Cardiac muscle cell (in vitro differentiated cells and primary cell): ENCODE data around the gene EXOC6. TPM values are rescaled to one million over a fixed set of nuclear protein-coding genes. Genes with fewer than 3 reads are reported as not detected.

ENCODE experiments used
- DNase-seq, 2 donors: peaks; one replicate each; pipeline versions ENCODE4 v3.0.0 to v3.0.0-alpha.2; 2010 to 2017; ENCODE audit warnings: low read depth in 1 of 2, low spot score in 1 of 2
- H3K27ac ChIP-seq: fragments of 200-600 bp; sonication (generic); 2 replicates; pipeline ENCODE4 v1.5.1; 2016
- H3K27me3 ChIP-seq: fragments of 200-600 bp; sonication (generic); 2 replicates; pipeline ENCODE4 v1.6.0; 2016; ENCODE audit warnings: control low read depth
- H3K36me3 ChIP-seq: fragments of 200-600 bp; sonication (generic); 2 replicates; pipeline ENCODE4 v1.5.1; 2016; ENCODE audit warnings: control low read depth
- H3K4me1 ChIP-seq: fragments of 200-600 bp; sonication (generic); 2 replicates; pipeline ENCODE4 v1.8.1; 2017; ENCODE audit warnings: low read depth, mild to moderate bottlenecking, mixed run types
- H3K4me3 ChIP-seq: fragments of 200-600 bp; sonication (generic); 2 replicates; pipeline ENCODE4 v1.5.1; 2016; ENCODE audit warnings: mild to moderate bottlenecking
- H3K9me3 ChIP-seq: fragments of 200-600 bp; sonication (generic); 2 replicates; pipeline ENCODE4 v1.5.1; 2017; ENCODE audit warnings: low read depth, mild to moderate bottlenecking, control low read depth
- polyA plus RNA-seq: library from polyadenylated mRNA; unstranded; fragments of >200 nt; fragmentation: Nextera tagmentation; extraction: Ambion mirVana; gene quantifications from 2 replicates; pipeline ENCODE4 v1.2.1, GENCODE V29; 2016
- total RNA-seq: library from RNA; depleted of rRNA; stranded (reverse); fragments of >200 nt; gene quantifications from 2 replicates; pipeline ENCODE4 v1.2.3, GENCODE V29; 2016
- TF ChIP-seq, protein P1 (sequence below): IDR thresholded peaks from 2 replicates; pipeline ENCODE4 v1.5.1; 2012; ENCODE audit warnings: low read depth, mild to moderate bottlenecking, low read length

EXOC6 gene
- total and polyA plus RNA-seq, 2 experiments from 2014 or later = 5.7 to 6.3 TPM

DNA sequence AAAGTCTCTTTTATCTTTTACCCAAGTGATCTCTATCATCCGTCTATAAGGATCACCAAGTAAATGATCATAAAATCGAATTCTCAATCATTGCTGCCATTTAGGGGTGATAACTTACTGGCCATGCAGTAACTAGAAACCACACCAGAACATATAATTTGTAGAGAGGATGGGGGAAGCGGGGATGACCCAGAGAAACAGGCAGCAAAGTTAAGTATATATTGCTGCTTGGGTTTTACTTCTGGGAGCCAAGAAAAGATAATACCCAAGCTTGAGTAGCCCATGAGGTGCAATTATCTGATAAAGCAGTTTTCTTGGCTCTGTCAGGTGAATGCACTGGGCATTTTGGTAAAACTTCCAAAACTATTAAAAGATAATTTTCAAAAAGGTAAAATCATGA lies 18.9 kb downstream of the EXOC6 start:
- DNase-seq = no peak
- H3K4me3 ChIP-seq = no peak overlapping the region
- no peak overlapping the region for H3K27ac ChIP-seq
- no peaks in the 10 kb centered on the region for H3K9me3 ChIP-seq
- H3K4me1 ChIP-seq = no peaks in the 10 kb centered on the region
- H3K27me3 ChIP-seq = no peaks in the 10 kb centered on the region
- H3K36me3 ChIP-seq = no peaks in the 10 kb centered on the region
- TF ChIP-seq, protein P1, sequence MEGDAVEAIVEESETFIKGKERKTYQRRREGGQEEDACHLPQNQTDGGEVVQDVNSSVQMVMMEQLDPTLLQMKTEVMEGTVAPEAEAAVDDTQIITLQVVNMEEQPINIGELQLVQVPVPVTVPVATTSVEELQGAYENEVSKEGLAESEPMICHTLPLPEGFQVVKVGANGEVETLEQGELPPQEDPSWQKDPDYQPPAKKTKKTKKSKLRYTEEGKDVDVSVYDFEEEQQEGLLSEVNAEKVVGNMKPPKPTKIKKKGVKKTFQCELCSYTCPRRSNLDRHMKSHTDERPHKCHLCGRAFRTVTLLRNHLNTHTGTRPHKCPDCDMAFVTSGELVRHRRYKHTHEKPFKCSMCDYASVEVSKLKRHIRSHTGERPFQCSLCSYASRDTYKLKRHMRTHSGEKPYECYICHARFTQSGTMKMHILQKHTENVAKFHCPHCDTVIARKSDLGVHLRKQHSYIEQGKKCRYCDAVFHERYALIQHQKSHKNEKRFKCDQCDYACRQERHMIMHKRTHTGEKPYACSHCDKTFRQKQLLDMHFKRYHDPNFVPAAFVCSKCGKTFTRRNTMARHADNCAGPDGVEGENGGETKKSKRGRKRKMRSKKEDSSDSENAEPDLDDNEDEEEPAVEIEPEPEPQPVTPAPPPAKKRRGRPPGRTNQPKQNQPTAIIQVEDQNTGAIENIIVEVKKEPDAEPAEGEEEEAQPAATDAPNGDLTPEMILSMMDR = no peak

DNA sequence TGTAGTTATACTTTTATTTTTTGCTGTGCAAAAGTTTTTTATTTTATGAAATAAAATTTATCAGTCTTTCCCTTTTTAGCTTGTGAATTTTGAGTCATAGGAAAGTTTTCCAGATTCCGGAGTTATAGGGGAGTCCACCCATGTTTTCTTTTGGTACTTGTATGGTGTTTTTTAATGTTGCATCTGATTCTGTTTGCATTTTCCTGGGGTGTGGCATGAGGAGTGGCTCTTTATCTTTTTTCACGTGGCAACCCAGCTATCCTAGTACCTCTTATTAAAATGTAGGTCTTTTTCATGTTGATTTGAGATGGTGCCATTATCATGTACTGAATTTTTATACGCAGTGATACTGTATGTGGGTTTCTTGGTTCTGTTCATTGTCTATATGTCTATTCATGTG lies 19.7 kb downstream of the EXOC6 start:
- no peak for DNase-seq
- Histone ChIP-seq H3K27ac (no peak overlapping the region), H3K27me3 (no peaks in the 10 kb centered on the region), H3K4me3 (no peak overlapping the region), H3K4me1 (no peaks in the 10 kb centered on the region), H3K36me3 (no peaks in the 10 kb centered on the region), H3K9me3 (no peaks in the 10 kb centered on the region)
- TF ChIP-seq, protein P1 = no peak

DNA sequence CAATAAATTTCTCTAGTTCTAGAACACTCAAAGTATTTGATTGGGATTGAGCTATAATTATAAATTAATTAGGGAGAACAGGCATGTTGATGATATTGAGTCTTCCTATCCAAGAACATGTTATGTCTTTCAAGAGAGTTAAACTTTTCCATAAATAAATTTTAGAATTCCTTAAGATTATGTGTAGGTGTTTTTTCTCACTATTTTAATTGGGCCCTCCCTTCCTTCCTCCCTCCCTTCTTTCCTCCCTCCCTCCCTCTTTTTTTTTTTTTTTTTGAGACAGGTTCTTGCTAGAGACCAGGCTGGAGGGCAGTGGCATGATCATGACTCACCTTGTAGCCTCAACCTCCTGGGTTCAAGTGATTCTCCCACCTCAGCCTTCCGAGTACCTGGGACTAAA lies 20.2 kb downstream of the EXOC6 start:
- Histone ChIP-seq H3K4me3 (no peak overlapping the region), H3K9me3 (no peaks in the 10 kb centered on the region), H3K27ac (no peak overlapping the region), H3K4me1 (no peaks in the 10 kb centered on the region), H3K36me3 (no peaks in the 10 kb centered on the region), H3K27me3 (no peaks in the 10 kb centered on the region)
- DNase-seq = no peak
- TF ChIP-seq, protein P1 = no peak

DNA sequence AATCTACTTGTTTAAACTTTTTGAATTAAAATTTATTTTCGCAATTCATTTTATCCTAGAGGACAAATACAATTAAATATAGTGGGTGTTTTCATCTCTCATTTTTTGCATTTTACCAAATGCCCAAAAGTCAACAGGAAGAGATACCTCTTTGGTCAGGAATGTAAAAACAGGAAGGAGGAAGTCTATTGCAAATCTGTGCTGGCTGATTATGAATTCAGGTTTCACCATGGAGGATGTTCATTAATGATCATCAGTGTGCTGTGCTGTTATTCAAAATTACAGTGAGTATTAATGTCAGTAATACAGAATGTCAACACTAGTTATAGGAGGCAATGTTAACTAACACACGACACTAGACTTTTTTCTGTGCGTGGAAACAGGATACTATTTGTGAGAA lies 24.7 kb downstream of the EXOC6 start:
- Histone ChIP-seq H3K9me3 (no peaks in the 10 kb centered on the region), H3K4me1 (no peaks in the 10 kb centered on the region)
- TF ChIP-seq, protein P1 = no peak

GRCh38 chr10:92876509-92877036 lies 28.3 kb downstream of the EXOC6 start:
- no peak overlapping the region for H3K4me3 ChIP-seq
- H3K36me3 ChIP-seq = no peaks in the 10 kb centered on the region
- no peaks in the 10 kb centered on the region for H3K4me1 ChIP-seq
- TF ChIP-seq, protein P1 = no peak
- H3K9me3 ChIP-seq = no peaks in the 10 kb centered on the region
- no peak for DNase-seq
- no peaks in the 10 kb centered on the region for H3K27me3 ChIP-seq
- H3K27ac ChIP-seq = no peak overlapping the region

More for the DNA sequence above, 24.7 kb downstream of the EXOC6 start:
- DNase-seq = no peak
- H3K27ac ChIP-seq = no peak overlapping the region
- H3K27me3 ChIP-seq = no peaks in the 10 kb centered on the region
- no peak overlapping the region for H3K4me3 ChIP-seq
- no peaks in the 10 kb centered on the region for H3K36me3 ChIP-seq
